ENCODE measurements around the gene FAM3C.
A peak's percentile ranks its signal among the peaks of the same experiment; 100 is the strongest.

Gene FAM3C

GRCh38 chr7:121373177-121373576, 22.9 kb downstream of the FAM3C start:
- DNase-seq = no peak

- no peak for DNase-seq
These were observed 23.6 kb downstream of the FAM3C start for GRCh38 chr7:121372376-121373010.

- DNase-seq = no peak
These were observed 24.2 kb downstream of the FAM3C start for GRCh38 chr7:121371883-121372282.

GRCh38 chr7:121371367-121371766, 24.7 kb downstream of the FAM3C start:
- no peak for DNase-seq

- no peak for DNase-seq
These were observed 26.6 kb downstream of the FAM3C start for GRCh38 chr7:121369462-121369861.

- DNase-seq = peak; percentile 28
These were observed 29.2 kb downstream of the FAM3C start for GRCh38 chr7:121366852-121367431.

- DNase-seq = no peak
These were observed 35.5 kb downstream of the FAM3C start for GRCh38 chr7:121360564-121360963.

- DNase-seq = no peak
These were observed 40.5 kb downstream of the FAM3C start for GRCh38 chr7:121355574-121355973.

- DNase-seq = no peak
These were observed 43.8 kb downstream of the FAM3C start for GRCh38 chr7:121352323-121352722.

GRCh38 chr7:121351682-121352081, 44.4 kb downstream of the FAM3C start:
- no peak for DNase-seq

GRCh38 chr7:121344497-121344896, 51.6 kb downstream of the FAM3C start:
- DNase-seq = no peak

GRCh38 chr7:121344093-121344492, 52.0 kb downstream of the FAM3C start:
- DNase-seq = no peak

- DNase-seq = no peak
These were observed 52.8 kb downstream of the FAM3C start for GRCh38 chr7:121343302-121343701.

- no peak for DNase-seq
These were observed 53.5 kb downstream of the FAM3C start for GRCh38 chr7:121342631-121343030.

GRCh38 chr7:121341933-121342332, 54.2 kb downstream of the FAM3C start:
- DNase-seq = no peak

- DNase-seq = no peak
These were observed 57.0 kb downstream of the FAM3C start for GRCh38 chr7:121339082-121339481.

- peak; percentile 28 for DNase-seq
These were observed 58.7 kb downstream of the FAM3C start for GRCh38 chr7:121337398-121337797.

- DNase-seq = no peak
These were observed 59.5 kb downstream of the FAM3C start for GRCh38 chr7:121336579-121336978.

- no peak for DNase-seq
These were observed 61.0 kb downstream of the FAM3C start for GRCh38 chr7:121334875-121335648.

GRCh38 chr7:121334376-121334775, 61.7 kb downstream of the FAM3C start:
- DNase-seq = no peak

- no peak for DNase-seq
These were observed 64.5 kb downstream of the FAM3C start for GRCh38 chr7:121331574-121331973.

- no peak for DNase-seq
These were observed 65.1 kb downstream of the FAM3C start for GRCh38 chr7:121331048-121331447.

GRCh38 chr7:121330053-121330833, 65.9 kb downstream of the FAM3C start:
- DNase-seq = no peak
